SU-DHL-6 (cell line): ENCODE results near the gene PRKAB1.
A peak's percentile ranks its signal among the peaks of the same experiment; 100 is the strongest.

Experiments used
- H2AFZ ChIP-seq: fragments of 200-600 bp; sonication (generic); 2 replicates; pipeline ENCODE4 v1.6.1; 2014; ENCODE audit warnings: low read depth, mild to moderate bottlenecking, moderate library complexity, mixed read lengths, antibody characterized with exemption, low read length; ENCODE audit not compliant: severe bottlenecking
- H3F3A ChIP-seq: fragments of 200-600 bp; shearing (Covaris generic); 2 replicates; pipeline ENCODE4 v1.6.0; 2016; ENCODE audit warnings: antibody characterized with exemption, mild to moderate bottlenecking; ENCODE audit not compliant: insufficient read depth
- H3K27ac ChIP-seq: fragments of 200-600 bp; sonication (generic); 2 replicates; pipeline ENCODE4 v1.5.1; 2016; ENCODE audit warnings: low read depth, mild to moderate bottlenecking, low read length, moderate library complexity, mixed read lengths
- H3K27me3 ChIP-seq: fragments of 200-600 bp; sonication (generic), shearing (Covaris generic); 2 replicates; pipeline ENCODE4 v1.6.0; 2014; ENCODE audit warnings: mild to moderate bottlenecking, low read length
- H3K36me3 ChIP-seq: fragments of 200-600 bp; sonication (generic); 2 replicates; pipeline ENCODE4 v1.6.1; 2014; ENCODE audit warnings: mild to moderate bottlenecking, low read length, mixed read lengths
- H3K4me2 ChIP-seq: fragments of 300-600, 200-600 bp; shearing (Covaris generic), sonication (generic); 2 replicates; pipeline ENCODE4 v1.6.0; 2014; ENCODE audit warnings: low read length, low read depth, mild to moderate bottlenecking; ENCODE audit not compliant: poor library complexity, severe bottlenecking
- H3K4me3 ChIP-seq: fragments of 200-600 bp; sonication (generic); 2 replicates; pipeline ENCODE4 v1.5.1; 2014; ENCODE audit warnings: antibody characterized with exemption, low read length, mild to moderate bottlenecking, mixed read lengths; ENCODE audit not compliant: insufficient read depth, poor library complexity, severe bottlenecking
- H3K79me2 ChIP-seq: fragments of 200-600 bp; sonication (generic); 2 replicates; pipeline ENCODE4 v1.6.1; 2014; ENCODE audit warnings: mild to moderate bottlenecking, low read length, moderate library complexity; ENCODE audit not compliant: insufficient read depth
- H3K9ac ChIP-seq: fragments of 200-600 bp; sonication (generic); 2 replicates; pipeline ENCODE4 v1.7.0; 2014; ENCODE audit warnings: mild to moderate bottlenecking, low read length
- H3K9me2 ChIP-seq: fragments of 200-600 bp; sonication (generic); replicated peaks from 2 replicates; pipeline ENCODE4 v1.6.1; 2014; ENCODE audit warnings: low read length; ENCODE audit not compliant: insufficient read depth
- H3K9me3 ChIP-seq: fragments of 200-600 bp; sonication (generic); 2 replicates; pipeline ENCODE4 v1.6.1; 2014; ENCODE audit warnings: low read length, mixed read lengths; ENCODE audit not compliant: insufficient read depth
- H4K20me1 ChIP-seq: fragments of 200-600 bp; sonication (generic); 2 replicates; pipeline ENCODE4 v1.6.1; 2014; ENCODE audit warnings: low read depth, mild to moderate bottlenecking, antibody characterized with exemption, low read length, moderate library complexity, mixed read lengths
- CTCF ChIP-seq: fragments of 200-600 bp; sonication (generic); IDR thresholded peaks from one replicate; pipeline ENCODE4 v1.5.1; 2017; ENCODE audit warnings: antibody characterized with exemption, mild to moderate bottlenecking, low read length, moderate library complexity; ENCODE audit not compliant: insufficient read depth, poor library complexity, severe bottlenecking
- EZH2phosphoT487 ChIP-seq: fragments of 200-600 bp; sonication (generic), shearing (Covaris generic); conservative IDR thresholded peaks from 2 replicates; pipeline ENCODE4 v1.6.1; 2018; ENCODE audit warnings: mild to moderate bottlenecking, antibody characterized with exemption, low read length, moderate library complexity, mixed read lengths

PRKAB1 gene

GRCh38 chr12:119666900-119667576 lies 895 bp upstream of the PRKAB1 start:
- H3K9ac ChIP-seq = peak overlapping the region; percentile 61

GRCh38 chr12:119668324-119668841 lies 450 bp downstream of the PRKAB1 start:
- Histone ChIP-seq H3K4me3 (peak overlapping the region; percentile 87), H3K27ac (peak overlapping the region; percentile 76), H3K4me2 (peak overlapping the region; percentile 77), H2AFZ (peak overlapping the region; percentile 8), H3K79me2 (peaks cover 42% of the 10 kb centered on the region), H4K20me1 (no peaks in the 10 kb centered on the region), H3K27me3 (no peaks in the 10 kb centered on the region), H3K36me3 (peaks cover 8% of the 10 kb centered on the region; the same call in 1 of the 2 replicates), H3K9me3 (no peaks in the 10 kb centered on the region), H3K9ac (peak overlapping the region; percentile 96), H3F3A (peaks cover 16% of the 10 kb centered on the region), H3K9me2 (no peaks in the 10 kb centered on the region)
- TF ChIP-seq EZH2phosphoT487 (no peak), CTCF (no peak)

More at GRCh38 chr12:119666900-119667576, 895 bp upstream of the PRKAB1 start:
- Histone ChIP-seq H2AFZ (peak overlapping the region; percentile 89), H3K4me2 (peak overlapping the region; percentile 97), H3K27ac (peak overlapping the region; percentile 98), H3K4me3 (peak overlapping the region; percentile 55), H3F3A (peaks cover 16% of the 10 kb centered on the region), H3K79me2 (peaks cover 39% of the 10 kb centered on the region), H3K9me3 (no peaks in the 10 kb centered on the region), H4K20me1 (no peaks in the 10 kb centered on the region), H3K27me3 (no peaks in the 10 kb centered on the region), H3K9me2 (no peaks in the 10 kb centered on the region), H3K36me3 (peaks cover 4% of the 10 kb centered on the region; the same call in 1 of the 2 replicates)
- no peak for TF ChIP-seq CTCF
- no peak for TF ChIP-seq EZH2phosphoT487

GRCh38 chr12:119669744-119670472 lies 2.0 kb downstream of the PRKAB1 start:
- Histone ChIP-seq H3K9me2 (no peaks in the 10 kb centered on the region), H3K27ac (no peak overlapping the region), H3K79me2 (peaks cover 42% of the 10 kb centered on the region), H3K9me3 (no peaks in the 10 kb centered on the region), H3K27me3 (no peaks in the 10 kb centered on the region), H4K20me1 (no peaks in the 10 kb centered on the region), H3K36me3 (peaks cover 8% of the 10 kb centered on the region; the same call in 1 of the 2 replicates), H2AFZ (no peak overlapping the region), H3K9ac (0 out of 2 replicates have a peak overlapping the region, but pooled peaks have one; percentile 13), H3K4me3 (no peak overlapping the region), H3K4me2 (peak overlapping the region; percentile 33), H3F3A (peaks cover 16% of the 10 kb centered on the region)
- no peak for TF ChIP-seq EZH2phosphoT487
- no peak for TF ChIP-seq CTCF
